ENCODE measurements around the gene TSBP1.
"Not testable (repeated sequence)": the region's sequence is repeated elsewhere in the genome, so short reads cannot be mapped to it uniquely, and the experiment has no call there.

Gene TSBP1

GRCh38 chr6:32375739-32376529, 4.2 kb upstream of the TSBP1 start:
- no peak for DNase-seq

GRCh38 chr6:32371229-32371628, 474 bp downstream of the TSBP1 start:
- no peak for DNase-seq

DNA sequence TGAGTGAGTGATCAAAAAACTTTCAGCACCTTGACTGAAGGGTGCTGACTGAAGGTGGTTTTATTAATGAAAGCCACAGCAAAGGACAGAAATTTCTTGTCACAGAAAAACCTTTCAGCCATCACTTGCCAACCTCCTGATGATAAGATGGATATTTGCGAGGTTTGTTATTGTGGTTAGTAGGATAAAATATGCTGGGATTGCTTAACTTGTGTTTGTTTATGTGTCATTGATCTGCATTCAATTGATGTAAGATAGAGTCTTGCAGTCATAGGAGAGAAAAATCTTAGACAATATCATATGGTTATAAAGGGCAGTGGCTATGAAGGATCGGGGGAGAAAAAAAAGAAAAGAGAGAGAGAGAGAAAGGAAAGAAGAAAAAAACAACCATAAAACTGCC, 1.2 kb downstream of the TSBP1 start:
- DNase-seq = no peak

DNA sequence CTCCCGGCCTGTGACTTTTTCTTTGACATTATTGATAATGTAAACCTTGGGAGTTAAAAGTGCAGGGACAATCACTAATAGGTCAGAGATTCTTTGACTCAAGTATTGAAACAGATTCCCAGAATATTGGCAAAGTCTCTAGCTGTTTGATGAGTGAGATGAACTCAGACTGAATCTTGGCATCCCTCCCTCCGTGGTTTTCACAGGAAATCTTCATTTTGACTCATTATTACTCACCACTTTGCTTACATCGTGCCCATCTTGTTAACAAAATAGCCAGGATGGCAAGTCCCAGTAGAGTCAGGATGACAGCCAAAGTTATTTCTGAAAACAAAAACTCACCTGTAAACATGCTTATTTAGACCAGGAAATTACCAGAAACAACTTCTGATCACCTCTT, 2.0 kb downstream of the TSBP1 start:
- no peak for DNase-seq

DNA sequence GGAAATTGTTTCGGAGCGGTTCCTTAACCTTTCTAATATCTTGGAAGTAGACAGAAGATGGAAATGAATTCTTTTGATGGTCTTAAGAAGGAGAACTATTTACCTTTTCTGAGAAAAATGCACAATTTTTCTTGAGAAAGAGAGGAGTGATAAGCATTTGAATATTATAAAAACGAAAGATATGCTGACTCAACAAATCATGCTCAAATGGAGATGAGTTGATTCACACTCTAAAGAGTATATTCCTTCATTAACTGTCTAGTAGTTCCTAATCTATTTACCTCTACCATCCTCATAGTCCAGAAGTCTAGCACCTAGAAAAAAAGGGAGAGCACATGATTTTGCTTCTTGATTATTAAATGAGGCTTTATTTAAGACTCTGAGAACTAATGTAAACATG, 4.1 kb downstream of the TSBP1 start:
- DNase-seq = no peak

GRCh38 chr6:32359225-32359624, 12.5 kb downstream of the TSBP1 start:
- not testable (repeated sequence) for DNase-seq

DNA sequence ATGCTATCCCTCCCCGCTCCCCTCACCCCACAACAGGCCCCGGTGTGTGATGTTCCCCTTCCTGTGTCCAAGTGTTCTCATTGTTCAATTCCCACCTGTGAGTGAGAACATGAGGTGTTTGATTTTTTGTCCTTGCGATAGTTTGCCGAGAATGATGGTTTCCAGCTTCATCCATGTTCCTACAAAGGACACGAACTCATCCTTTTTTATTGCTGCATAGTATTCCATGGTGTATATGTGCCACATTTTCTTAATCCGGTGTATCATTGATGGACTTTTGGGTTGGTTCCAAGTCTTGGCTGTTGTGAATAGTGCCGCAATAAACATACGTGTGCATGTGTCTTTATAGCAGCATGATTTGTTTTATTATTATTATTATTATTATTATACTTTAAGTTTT, 13.2 kb downstream of the TSBP1 start:
- DNase-seq = not testable (repeated sequence)

DNA sequence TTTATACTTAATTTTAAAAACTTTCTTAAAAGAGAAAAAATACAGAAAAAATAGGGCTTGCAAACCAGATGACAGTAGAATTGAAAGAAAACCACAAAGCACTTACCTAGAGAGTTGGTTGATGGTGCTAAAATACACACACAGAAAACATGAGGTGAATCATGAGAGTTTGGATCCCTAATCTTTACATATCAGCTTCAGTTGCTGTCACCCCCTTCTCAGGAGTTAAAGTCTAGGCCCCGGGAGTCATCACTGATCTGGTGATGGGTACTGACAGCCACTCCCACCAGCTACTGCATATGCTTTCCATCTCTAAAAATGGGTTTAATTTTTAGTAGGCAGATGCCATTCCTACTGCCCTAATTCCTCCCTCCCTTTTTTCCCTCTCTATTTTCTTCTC, 16.7 kb downstream of the TSBP1 start:
- DNase-seq = no peak

GRCh38 chr6:32353348-32353747, 18.4 kb downstream of the TSBP1 start:
- DNase-seq = no peak

- DNase-seq = no peak
Measured at GRCh38 chr6:32340242-32340641, 31.5 kb downstream of the TSBP1 start.

DNA sequence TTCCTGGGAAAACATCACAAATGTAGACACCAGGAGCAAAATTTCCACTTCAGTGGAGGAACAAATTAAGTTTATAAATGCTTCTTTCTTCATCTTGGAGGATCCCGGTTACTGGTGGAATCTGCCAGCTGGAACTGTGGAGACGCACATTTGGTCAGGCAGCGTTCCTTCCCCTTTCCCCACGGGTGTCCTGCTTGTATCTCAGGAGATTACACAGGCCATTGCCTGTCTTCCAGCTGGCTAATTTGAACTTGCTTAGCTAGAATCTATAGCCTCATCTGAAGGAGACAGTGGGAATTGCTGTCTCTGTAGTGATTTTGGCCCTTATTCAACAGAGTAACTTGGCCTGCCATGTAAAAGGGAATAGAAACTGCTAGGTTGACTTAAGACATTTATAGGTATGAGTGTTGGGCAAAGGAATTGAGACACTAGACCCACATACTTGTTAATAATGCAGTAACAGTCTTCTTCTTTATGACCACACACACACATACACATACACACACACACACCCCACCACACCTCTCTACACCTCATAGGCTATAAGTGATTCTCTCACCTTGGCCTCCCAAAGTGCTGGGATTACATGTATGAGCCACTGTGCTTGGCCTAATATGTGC, 34.4 kb downstream of the TSBP1 start:
- DNase-seq = peak in 1 of 56 donors; percentile 2

GRCh38 chr6:32332433-32332832, 39.3 kb downstream of the TSBP1 start:
- DNase-seq = no peak

DNA sequence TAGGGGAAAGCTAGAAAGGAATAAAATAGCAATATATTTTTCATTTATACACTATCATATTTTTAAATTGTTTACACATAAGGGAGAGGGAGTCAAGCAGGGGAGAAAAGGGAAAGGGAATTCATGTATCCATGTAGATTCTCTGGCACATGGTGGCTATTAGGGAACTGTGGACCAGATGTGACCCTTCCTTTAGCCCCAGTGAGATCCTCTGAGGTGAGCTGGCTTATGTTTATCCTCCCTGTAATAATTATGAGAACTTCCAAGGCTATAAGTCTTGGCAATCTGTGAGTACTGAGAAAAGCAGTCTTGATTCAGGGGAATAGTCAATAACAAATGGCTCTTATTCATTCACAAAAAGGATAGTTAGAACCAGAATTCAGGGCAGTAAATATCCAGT, 42.6 kb downstream of the TSBP1 start:
- DNase-seq = no peak

GRCh38 chr6:32327103-32327502, 44.6 kb downstream of the TSBP1 start:
- no peak for DNase-seq

DNA sequence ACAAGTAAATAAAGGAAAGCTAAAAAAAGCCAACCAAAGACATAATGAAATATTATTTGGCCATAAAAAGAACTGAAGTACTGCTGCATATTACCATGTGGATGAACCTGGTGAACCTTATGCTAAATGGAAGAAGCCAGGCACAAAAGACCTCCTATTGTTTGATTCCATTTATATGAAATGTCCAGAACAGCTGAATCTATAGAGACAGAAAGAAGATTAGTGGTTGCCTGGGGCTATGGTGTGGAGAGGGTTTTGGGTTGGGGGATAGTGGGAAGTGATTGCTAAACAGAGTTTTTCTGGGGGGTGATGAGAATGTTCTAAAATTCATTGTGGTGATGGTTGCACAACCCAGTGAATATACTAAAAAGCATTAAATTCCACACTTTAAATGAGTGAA, 53.2 kb downstream of the TSBP1 start:
- DNase-seq = no peak

- DNase-seq = no peak
Measured at GRCh38 chr6:32317541-32317940, 54.2 kb downstream of the TSBP1 start.

- DNase-seq = no peak
Measured at GRCh38 chr6:32313964-32314363, 57.7 kb downstream of the TSBP1 start.

DNA sequence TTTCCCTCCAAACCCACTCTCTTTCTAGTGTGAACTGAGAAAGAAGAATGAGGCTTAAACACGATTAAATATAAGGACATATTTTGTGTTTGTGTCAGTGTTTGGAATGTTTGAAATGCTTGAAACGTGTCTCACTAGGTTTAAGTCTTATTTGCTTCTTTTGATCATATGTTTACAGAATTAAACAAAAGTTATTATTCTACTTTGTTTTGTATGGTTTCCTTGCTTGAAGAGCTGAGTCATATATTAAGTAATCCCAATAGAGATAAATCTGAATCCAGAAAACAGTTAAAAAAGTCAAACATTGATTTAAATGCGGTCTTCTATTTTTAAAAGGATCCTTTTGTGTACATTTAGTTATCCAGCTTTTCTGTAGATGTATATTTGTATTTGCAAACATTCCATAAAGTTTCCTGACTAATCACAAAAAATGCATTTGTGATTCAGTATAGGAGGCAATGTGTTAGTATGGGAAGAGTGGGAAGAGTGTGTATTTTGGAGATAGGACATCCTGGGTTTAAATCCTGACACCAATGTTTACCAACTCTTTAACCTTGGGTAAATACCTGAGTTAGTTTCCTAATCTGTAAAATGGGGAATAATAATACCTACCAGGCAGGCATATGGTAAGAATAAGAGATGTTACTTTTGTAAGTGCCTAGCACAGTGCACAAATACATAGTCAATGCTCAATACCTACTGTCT, 72.9 kb downstream of the TSBP1 start:
- DNase-seq = no peak

DNA sequence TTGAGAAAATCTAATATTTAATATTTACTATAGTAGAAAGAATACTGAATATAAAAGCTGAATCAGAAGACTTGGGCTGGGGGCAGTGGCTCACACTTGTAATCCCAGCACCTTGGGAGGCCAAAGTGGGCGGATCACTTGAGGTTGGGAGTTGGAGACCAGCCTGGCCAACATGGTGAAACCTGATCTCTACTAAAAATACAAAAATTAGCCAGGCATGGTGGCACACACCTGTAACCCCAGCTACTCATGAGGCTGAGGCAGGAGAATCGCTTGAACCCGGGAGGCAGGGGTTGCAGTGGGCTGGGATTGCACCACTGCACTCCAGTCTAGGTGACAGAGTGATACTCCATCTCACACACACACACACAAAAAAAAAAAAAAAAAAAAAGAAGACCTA, 76.7 kb downstream of the TSBP1 start:
- DNase-seq = not testable (repeated sequence)

- no peak for DNase-seq
Measured at GRCh38 chr6:32294566-32294965, 77.1 kb downstream of the TSBP1 start.

GRCh38 chr6:32293695-32294094, 78.0 kb downstream of the TSBP1 start:
- DNase-seq = no peak

DNA sequence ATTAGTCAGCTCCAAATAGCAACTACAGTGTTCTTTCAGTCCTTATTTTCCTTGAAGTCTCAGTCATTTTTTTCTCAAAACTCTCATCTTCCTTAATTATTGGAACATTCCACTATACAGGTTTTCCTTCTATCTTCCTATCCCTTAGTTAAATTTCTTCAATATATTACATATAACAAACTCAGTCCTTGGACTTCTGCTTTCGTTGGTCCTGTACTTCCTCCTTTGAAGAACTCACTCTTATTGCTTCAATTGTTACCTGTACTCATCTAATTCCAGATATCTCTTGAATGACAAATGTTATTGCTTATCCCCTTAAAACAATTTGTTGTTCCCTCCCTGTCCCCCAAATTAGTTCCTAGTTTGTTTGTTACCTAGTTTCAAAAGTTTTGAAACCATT, 80.2 kb downstream of the TSBP1 start:
- DNase-seq = no peak

Data from nucleus accumbens (tissue), 56 donors.